ENCODE data around the gene CLPTM1.

GRCh38 chr19:44990966-44991365, 35.8 kb downstream of the CLPTM1 start:
- TF ChIP-seq, protein P1, sequence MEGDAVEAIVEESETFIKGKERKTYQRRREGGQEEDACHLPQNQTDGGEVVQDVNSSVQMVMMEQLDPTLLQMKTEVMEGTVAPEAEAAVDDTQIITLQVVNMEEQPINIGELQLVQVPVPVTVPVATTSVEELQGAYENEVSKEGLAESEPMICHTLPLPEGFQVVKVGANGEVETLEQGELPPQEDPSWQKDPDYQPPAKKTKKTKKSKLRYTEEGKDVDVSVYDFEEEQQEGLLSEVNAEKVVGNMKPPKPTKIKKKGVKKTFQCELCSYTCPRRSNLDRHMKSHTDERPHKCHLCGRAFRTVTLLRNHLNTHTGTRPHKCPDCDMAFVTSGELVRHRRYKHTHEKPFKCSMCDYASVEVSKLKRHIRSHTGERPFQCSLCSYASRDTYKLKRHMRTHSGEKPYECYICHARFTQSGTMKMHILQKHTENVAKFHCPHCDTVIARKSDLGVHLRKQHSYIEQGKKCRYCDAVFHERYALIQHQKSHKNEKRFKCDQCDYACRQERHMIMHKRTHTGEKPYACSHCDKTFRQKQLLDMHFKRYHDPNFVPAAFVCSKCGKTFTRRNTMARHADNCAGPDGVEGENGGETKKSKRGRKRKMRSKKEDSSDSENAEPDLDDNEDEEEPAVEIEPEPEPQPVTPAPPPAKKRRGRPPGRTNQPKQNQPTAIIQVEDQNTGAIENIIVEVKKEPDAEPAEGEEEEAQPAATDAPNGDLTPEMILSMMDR (conservative IDR thresholded peaks at IDR 0.05; ENCODE audit: low read depth in 2 of 2): no peak
- TF ChIP-seq JUNB (IDR thresholded peaks at IDR 0.05; ENCODE audit: unreplicated experiment) (no peak), EZH2 (IDR thresholded peaks at IDR 0.05; ENCODE audit: low read depth, unreplicated experiment) (no peak), POLR2AphosphoS5 (IDR thresholded peaks at IDR 0.05; ENCODE audit: low read depth) (no peak)

All from GM23338 (cell line).